HG03139 (cell line): ENCODE measurements around the gene CENPF.
"Not testable (repeated sequence)": the region's sequence is repeated elsewhere in the genome, so short reads cannot be mapped to it uniquely, and the experiment has no call there.

Source experiments
- ATAC-seq: cut with Tn5 transposase; IDR thresholded peaks from one replicate; pipeline ENCODE4 v1.9.1; 2021; ENCODE audit not compliant: unreplicated experiment

Gene CENPF

DNA sequence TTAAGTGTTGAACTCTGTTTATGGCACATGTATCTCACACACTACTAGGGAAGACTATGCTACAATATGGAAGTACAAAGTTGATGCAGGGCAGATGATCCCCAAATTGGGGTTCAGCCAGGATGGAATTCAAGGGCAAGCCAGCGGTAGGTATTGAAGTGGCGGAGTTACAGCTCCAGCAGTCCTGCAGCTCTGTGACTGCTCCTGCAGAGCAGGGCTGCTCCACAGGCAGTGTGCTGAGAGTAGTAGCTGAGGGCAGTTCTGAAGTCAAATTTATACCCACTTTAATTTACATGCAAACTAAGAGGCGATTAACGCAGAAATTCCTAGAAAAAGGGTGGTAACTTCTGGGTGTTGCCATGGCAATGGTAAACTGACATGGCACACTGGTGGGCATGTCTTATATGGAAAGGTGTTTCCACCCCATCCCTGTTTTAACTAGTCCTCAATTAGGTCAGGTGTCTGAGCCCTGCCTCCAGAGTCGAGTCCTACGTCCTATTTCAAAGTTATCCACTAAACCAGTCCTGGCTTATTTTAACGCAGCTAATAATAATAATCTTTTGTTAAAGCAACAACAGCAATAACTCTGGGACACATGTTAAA is 20.6 kb upstream of the CENPF start:
- no peak for ATAC-seq

DNA sequence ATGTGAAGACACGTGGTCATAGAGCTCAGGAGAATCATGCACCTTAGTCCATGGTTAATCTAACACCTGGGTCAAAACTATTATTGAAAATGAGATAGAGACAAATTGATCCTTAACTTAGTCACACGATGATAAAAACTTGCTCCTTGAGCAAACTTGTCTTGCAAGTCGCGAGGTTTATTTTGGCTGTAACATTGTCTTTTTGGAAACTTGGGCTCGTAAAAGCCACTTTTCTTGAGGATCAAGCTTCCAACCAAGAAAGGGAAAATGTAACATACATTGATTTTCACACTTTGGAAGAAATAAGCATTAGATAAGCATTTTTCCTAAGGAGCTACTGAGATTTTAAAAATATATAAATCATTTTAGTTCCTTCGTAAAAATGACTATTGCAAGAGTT is 19.9 kb upstream of the CENPF start:
- ATAC-seq = no peak

DNA sequence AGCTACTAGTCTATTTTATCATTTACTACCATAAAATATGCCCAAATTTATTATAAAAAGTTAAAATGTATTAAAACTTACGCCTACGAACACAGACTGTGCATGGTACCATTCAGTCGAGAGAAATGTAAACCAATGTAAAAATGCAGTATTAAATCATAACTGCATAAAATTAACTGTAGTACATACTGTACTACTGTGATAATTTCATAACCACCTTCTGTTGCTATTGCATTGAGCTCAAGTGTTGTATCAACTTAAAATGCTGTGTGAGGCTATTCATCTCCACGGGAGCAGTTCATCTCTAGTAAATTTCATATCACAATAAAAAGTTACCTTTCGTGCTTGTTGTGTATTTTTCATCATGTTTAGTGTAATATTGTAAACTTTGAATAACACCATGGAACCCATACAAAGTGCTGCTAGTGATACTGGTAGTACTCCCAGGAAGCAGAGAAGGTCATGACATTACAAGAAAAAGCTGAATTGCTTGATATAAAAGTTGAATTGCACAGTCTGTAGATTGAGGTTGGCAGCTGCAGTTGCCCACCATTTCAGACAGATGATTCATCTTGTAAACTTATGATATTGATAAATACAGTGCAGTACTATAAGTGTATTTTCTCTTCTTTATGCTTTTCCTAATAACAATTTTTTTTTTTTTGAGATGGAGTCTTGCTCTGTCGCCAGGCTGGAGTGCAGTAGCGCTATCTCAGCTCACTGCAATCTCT is 19.0 kb upstream of the CENPF start:
- ATAC-seq = no peak

DNA sequence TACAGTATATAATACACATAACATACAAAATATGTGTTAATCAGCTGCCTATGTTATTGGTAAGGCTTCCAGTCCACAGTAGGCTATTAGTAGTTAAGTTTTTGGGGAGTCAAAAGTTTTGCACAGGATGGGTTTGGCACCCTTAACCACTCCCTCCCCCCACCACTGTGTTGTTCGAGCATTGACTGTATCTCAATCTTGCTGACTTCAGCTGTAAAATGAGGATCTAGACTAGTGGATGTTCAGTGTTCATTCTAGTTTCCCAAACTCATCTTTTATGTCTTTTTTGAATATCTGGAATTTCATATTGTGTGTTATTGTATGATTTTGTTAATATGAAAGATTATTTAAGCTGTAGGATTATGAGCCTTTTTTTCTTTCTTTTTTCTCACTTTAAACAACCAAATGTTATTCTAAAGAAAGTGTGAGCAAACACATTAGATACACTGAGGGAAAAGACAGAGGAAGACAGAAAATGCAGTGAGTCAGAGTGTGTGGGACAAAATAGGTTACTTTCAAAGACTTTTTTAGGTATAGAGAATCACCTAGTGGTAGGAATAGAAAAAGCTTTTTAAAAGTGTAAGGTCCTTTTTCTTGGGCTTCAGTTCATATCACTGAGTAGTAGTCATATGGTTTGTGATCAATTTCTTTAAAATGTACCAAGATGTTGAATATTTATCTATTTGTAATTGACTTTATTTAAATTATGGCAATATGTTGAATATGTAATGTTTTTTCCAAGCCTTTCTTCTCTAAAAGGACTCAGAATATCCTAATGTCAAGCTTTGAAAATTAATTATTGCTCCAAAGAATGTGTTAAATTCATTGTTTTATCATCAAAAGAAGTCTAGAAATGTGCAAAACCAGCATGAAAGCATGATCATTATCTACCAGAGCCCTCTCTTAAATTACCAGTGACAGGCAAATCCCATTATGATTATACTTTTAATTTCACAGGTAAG is 17.9 kb upstream of the CENPF start:
- peak; percentile 81 for ATAC-seq

DNA sequence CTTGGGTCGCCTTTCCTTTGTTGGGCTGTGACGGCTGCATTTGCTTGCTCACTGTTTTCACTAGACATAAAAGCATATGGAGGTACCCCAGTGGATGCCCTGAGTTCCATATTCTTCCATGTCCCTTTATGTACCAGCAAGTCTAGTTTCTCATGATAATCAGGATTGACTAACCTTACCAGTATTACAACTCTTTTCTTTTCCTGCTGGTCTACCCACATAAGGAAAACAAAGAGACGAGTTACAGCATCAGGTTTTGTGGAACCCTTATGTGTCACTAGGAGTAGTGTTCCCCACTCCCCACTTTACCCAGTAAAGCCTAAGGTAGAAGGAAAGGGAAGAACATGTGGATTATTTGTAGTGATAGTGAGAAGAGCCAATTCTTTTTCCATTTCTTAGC is 16.4 kb upstream of the CENPF start:
- no peak for ATAC-seq

DNA sequence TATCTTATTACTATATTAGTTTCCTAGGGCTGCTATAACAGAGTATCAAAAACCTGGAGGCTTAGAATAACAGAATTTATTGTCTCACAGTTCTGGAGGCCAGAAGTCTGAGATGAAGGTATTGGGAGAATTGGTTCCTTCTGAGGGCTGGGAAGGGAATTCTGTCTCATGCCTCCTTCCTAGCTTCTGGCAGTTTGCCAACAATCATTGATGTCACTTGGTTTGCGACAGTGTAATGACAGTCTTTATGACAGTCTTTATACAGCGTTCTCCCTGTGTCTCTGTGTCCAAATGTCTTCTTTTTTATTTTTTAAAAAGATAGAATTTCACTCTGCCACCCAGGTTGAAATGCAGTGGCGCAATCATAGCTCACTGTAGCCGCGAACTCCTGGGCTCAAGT is 15.8 kb upstream of the CENPF start:
- no peak for ATAC-seq

DNA sequence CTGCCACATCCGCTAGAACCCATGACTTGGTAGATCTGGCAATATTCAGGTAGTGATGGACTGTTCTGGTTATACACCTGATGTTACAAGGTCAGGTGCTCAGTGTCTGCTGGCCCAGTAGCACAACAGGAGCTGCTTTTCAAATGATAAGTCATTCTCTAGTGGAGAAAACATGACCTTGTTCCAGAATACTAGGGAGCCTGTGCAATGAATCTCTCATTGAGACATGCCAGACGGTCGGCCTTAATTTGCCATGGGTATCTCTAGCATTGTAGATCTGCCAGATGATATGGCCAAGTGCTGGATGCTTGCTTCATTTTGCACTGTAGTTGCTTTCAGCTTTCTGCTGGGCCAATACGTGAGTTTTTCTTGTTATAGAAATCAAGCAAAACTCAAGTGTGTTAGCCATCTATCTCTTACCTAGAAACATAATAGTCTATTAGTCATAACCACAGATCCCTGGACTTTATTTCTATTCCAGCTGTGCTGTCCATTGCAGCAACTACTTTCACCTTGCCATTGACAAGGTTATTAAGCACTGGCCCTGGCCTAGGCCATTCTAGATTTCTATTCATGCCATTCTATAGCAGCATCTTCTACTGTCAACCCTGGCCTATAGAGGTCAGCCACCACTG is 13.9 kb upstream of the CENPF start:
- no peak for ATAC-seq

DNA sequence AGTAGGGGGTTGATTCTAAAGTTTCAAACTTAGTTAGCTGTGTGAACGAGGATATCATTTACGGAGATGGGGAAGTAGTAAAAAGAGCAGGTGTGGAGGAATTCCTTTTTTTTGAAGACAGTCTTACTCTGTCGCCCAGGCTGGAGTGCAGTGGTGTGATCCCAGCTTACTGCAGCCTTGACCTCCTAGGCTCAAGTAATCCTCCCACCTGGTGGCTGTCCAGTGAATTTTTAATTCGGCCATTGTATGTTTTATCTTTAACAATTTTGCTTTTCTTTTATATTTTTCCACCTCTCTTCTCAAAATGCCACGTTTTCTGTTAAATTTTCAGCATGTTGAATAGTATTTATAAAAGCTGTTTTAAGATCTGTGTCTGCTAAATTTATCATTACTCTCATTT is 12.3 kb upstream of the CENPF start:
- no peak for ATAC-seq

DNA sequence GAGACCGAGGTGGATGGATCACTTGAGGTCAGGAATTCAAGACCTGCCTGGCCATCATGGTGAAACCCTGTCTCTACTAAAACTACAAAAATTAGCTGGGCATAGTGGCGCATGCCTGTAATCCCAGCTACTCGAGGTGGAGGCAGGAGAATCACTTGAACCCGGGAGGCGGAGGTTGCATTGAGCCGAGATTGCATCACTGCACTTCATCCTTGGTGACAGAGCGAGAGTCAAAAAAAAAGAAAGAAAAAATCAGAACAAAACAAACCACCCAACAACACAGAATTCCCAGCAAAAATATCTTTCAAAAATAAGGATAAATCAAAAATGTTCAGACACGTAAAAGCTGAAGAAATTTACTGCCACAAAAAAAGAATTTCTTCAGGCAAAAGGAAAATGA is 11.1 kb upstream of the CENPF start:
- not testable (repeated sequence) for ATAC-seq

DNA sequence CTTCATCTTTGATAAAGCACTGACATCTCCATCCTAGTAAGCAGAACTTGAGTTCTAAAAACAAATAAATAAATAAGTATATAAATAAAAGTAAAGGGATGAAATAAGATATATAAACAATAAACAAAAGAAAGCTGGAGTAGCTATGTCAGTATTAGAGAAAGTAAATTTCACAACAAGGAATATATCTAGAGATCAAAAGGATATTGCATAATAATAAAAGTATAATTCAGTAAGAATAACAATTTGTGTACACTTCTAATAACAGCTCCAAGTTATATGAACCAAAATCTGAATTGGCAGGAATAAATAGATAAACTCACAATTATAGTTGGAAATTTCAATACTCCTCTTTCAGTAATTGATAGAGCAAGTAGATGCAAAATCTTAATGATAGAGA is 9.8 kb upstream of the CENPF start:
- no peak for ATAC-seq

DNA sequence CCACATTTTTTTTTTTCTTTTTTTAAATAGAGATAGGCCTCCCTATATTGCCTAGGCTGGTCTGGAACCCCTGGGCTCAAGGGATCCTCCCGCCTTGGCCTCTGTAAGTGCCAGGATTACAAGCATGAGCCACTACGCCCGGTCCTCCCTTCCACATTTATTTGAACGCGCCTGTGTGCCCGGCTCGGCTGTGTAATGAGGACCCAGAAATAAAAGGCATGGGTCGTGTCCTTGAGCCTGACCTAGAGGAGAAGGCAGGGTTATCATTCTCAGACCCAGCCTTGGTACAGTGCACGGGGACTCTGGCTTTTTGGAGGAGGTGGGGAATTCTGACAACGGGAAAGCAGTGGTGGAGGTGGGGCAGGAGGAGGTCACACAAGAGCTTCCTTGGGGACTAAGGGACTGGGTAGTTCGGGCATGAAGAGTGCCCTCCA is 841 bp downstream of the CENPF start:
- ATAC-seq = no peak

DNA sequence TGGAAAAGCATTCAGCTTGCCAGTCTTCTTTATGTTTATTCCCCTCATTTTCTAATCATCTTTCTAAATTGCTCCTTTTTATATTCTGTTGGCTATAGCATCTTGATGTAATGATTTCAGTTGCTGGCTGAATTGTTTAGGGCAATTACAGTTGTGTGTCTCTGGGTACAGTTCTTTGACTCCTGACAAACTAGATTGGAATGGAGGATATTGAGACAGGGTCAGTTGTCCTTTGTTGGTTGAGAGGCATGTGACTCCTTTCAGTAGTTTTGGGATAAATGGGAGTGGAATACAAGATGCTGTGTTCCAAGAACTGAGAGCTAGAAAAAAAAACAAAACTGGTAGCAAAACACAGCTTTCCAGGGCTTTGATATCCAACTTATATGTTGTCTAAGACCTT is 1.5 kb downstream of the CENPF start:
- ATAC-seq = no peak

DNA sequence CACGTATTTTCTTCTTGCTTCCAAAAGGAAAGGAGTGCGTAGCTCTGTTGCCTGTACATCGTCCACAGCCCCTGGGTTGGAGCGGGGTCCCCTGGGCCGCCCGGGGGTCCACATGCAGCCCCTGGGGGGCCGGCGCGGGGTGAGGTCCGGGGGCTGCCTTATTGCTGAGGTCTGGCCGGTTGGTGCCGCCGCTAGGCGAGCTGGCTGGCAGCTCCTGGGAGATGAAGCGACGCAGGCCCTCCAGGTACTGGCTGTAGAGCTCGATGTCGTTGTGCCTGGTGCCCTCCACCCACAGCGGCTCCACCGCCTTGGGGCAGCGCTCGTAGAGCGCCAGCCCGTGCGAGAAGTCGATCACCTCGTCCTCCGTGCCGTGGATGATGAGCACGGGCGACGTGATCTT is 2.5 kb downstream of the CENPF start:
- not testable (repeated sequence) for ATAC-seq

DNA sequence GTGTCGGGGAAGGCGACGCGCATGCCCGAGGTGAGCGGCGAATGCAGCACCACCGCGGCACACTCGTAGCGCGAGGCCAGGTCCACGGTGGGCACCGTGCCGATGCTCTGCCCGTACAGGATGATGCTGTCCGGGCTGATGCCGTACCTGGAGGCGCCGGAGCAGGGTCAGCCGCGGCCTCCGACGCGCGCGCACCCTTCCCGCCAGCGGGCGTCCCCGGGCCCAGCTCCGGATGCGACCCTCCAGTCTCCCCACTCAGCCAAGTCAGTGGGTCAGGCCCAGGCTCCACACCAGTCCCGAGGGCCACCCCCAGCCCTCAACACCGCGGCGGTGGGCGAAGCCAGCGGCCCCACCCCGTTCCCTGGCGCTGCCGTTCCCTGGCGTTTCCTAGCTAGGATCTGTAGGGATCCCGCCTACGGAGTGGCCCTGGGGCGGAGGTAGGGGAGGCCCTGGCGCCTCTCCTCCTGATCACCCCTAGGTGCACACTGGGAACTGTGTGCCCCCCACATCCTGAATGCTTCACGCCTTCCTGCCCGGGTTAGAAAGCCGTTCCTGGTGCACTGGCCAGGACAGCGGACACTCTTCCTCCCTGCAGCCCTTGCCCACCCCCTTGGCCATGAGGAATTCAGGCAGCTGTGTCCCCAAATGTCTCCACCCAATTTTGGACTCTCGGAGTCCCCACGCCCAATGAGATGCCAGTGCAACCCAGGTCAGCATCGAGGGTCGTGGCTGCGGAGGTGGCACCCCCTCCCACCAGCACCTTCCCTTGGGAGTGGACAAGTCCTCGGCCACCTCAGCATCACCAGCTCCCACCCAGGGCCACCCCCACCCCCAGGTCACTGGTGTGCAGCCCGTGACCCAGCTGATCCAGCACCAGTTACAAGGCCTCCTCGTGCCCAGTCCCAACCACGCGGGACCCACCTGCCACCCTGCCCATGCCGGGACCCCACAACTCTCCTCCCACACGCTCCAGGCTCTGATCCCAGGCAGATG is 3.2 kb downstream of the CENPF start:
- ATAC-seq = not testable (repeated sequence)

DNA sequence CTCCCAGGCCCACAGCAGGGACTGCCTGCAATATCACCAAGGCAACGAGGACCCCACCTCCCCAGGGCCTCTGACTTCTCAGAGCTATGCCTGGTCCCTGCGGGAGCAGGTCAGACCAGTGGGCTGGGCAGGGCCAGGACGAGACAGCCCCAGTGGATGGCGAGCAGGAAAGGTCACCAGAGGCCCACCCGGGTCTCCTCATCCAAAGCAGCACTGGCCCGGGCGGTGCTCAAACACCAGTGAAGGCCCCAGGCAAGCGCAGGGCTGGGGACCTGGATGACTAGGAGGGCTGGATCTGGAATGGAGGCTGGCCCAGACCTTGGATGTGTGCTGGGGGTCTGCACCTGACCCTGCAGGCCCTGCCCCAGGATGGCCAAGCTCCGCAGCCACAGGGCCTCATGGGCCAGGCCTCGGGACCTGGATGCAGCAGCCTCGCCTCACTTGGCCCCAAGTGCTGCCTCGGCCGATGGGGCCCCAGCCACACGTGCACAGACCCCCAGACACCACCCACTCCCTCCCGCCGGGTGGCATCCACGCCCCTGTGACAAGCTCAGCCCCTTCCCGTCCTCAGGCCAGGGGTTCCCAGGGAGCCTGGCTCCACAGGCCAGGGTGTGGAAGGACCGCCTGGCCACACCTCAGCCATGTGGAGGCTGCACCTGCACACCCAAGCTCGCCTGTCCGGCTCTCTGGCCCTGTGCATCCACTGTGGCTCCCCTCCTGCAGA is 4.7 kb downstream of the CENPF start:
- not testable (repeated sequence) for ATAC-seq

DNA sequence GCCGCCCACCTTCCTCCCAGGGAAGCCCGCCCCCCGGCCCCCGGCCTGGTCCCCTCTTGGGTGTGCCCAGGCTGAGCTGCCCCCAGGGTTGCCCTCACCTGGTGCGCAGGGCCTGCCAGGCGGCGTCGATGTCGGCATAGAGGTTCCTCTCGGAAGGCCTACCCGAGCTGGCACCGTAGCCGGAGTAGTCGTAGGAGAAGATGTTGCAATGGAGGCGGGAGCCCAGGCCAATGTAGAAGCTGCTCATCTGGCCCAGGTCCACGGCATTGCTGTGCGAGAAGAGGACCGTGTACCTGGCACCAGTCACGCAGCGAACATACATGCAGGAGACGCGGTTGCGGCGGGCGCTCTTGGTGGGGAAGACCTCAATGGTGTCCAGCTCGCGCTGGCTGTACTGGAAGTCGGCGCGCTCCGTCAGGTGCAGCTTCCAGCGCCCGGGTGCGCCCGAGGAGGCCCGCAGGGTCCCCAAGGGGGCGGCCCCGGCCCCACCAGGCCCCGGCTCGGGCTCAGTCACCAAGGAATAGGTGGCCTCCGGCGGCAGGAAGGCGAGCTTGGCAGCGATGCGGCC is 5.3 kb downstream of the CENPF start:
- not testable (repeated sequence) for ATAC-seq

DNA sequence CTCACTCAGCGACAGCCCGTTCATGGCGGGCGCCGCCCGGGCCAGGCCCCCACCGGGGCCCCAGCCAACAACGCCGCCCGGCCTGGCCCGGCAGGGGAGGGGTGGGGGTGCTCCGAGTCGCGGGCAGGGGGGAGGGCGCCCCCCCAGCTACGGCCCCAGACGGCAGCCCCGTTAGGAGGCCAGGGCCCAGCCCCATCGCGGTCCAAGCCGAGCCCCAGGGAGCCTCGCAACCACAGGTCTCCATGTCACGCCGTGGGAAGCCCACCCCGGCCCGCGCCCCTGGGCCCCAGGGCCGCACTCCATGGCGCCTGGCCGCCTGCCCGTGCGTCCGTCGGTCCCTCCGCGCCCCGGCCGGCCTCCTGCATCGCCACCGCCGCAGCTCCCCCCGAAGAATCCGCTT is 5.8 kb downstream of the CENPF start:
- ATAC-seq = not testable (repeated sequence)

DNA sequence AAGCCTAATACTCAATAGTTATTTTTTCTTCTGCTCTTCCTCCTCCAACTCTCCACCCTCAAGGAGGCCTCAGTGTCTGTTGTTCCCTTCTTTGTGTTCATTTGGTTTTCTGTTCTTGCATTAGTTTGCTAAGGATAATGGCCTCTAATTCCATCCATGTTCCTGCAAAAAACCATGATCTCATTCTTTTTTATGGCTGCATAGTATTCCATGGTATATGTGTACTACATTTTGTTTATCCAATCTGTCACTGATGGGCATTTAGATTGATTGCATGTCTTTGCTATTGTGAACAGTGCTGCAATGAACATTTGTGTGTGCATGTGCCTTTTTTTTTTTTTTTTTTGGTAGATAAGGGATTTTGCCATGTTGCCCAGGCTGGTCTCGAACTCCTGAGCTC is 6.7 kb downstream of the CENPF start:
- ATAC-seq = no peak

DNA sequence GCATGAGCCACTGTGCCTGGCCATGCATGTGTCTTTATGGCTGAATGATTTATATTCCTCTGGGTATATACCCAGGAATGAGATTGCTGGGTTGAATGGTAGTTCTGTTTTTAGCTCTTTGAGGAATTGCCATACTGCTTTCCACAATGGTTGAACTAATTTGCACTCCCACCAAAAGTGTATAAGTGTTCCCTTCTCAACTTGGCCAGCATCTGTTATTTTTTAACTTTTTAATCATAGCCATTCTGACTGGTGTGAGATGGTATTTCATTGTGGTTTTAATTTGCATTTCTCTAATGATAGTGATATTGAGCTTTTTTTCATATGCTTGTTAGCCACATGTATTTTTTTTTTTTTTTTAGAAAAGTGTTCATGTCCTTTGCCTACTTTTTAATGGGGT is 7.1 kb downstream of the CENPF start:
- ATAC-seq = peak; percentile 65
